ENCODE results near the gene PTX4.

PTX4 gene

DNA sequence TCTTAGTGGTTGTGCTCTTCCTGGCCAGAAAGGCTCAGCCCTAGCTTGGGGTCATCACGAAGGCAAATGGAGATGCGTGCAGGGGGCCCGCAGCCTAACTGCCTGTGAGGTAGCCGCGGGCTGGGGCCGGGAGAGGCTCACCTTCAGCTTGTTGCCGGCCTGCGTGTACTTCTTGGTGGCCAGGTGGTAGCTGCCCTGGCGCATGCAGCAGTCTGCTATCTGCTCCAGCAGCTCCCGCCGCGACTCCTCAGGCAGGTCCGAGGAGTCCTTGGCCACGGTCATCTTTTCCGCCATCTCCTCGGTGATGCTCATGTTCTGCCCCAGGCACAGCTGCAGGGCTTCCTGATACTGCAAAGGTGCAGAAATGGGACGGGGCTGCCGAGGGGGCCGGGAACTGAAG lies 31.7 kb upstream of the PTX4 start:
- H3K9ac ChIP-seq (ENCODE audit: low read depth, low read length) = no peak overlapping the region
- H3K4me1 ChIP-seq (ENCODE audit: control insufficient read depth, insufficient read depth, low read length) = no peaks in the 10 kb centered on the region
- H3K4me3 ChIP-seq (ENCODE audit: low read depth, low read length) = no peak overlapping the region
- H3K27me3 ChIP-seq (ENCODE audit: control insufficient read depth, insufficient read depth, low read length) = no peaks in the 10 kb centered on the region
- H3K36me3 ChIP-seq (ENCODE audit: control insufficient read depth, insufficient read depth, low read length) = no peaks in the 10 kb centered on the region
- no peak overlapping the region for H3K27ac ChIP-seq (ENCODE audit: low read depth, low read length)
- no peaks in the 10 kb centered on the region for H3K9me3 ChIP-seq (ENCODE audit: control insufficient read depth, insufficient read depth, low read length)

GRCh38 chr16:1519831-1520230 lies 31.1 kb upstream of the PTX4 start:
- no peaks in the 10 kb centered on the region for H3K9me3 ChIP-seq (ENCODE audit: control insufficient read depth, insufficient read depth, low read length)

DNA sequence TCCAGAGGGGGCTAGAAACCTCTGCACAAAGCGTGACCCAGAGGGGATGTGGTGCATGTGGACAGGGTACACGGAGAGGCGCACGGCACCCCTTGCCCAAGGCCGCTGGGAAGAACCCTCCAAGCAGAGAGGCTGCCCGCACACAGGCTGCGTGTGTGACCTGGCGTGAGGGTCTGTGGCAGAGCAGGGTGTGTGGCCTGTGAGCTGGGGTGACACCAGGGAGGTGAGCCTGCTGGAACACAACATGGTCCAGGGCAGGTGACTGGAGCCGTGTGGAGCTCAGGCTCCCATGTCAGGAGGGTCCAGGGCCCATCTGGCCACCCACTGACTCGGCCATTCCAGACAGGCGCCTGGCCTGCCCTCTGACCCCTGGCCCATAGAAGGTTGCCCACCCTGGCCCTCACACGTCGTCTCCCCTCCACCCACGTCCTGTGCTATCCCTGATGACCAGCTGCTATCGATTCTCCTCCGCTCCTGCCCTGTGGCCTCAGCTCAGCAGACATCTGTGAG lies 29.9 kb upstream of the PTX4 start:
- H3K36me3 ChIP-seq (ENCODE audit: control insufficient read depth, insufficient read depth, low read length) = no peaks in the 10 kb centered on the region
- H3K4me3 ChIP-seq (ENCODE audit: low read depth, low read length) = no peak overlapping the region
- H3K9me3 ChIP-seq (ENCODE audit: control insufficient read depth, insufficient read depth, low read length) = no peaks in the 10 kb centered on the region
- no peak overlapping the region for H3K27ac ChIP-seq (ENCODE audit: low read depth, low read length)
- no peak overlapping the region for H3K9ac ChIP-seq (ENCODE audit: low read depth, low read length)
- no peaks in the 10 kb centered on the region for H3K4me1 ChIP-seq (ENCODE audit: control insufficient read depth, insufficient read depth, low read length)
- no peaks in the 10 kb centered on the region for H3K27me3 ChIP-seq (ENCODE audit: control insufficient read depth, insufficient read depth, low read length)

More at GRCh38 chr16:1519831-1520230, 31.1 kb upstream of the PTX4 start:
- H3K4me1 ChIP-seq (ENCODE audit: control insufficient read depth, insufficient read depth, low read length) = no peaks in the 10 kb centered on the region
- H3K27me3 ChIP-seq (ENCODE audit: control insufficient read depth, insufficient read depth, low read length) = no peaks in the 10 kb centered on the region
- no peak overlapping the region for H3K27ac ChIP-seq (ENCODE audit: low read depth, low read length)
- H3K9ac ChIP-seq (ENCODE audit: low read depth, low read length) = no peak overlapping the region
- H3K4me3 ChIP-seq (ENCODE audit: low read depth, low read length) = no peak overlapping the region
- no peaks in the 10 kb centered on the region for H3K36me3 ChIP-seq (ENCODE audit: control insufficient read depth, insufficient read depth, low read length)

DNA sequence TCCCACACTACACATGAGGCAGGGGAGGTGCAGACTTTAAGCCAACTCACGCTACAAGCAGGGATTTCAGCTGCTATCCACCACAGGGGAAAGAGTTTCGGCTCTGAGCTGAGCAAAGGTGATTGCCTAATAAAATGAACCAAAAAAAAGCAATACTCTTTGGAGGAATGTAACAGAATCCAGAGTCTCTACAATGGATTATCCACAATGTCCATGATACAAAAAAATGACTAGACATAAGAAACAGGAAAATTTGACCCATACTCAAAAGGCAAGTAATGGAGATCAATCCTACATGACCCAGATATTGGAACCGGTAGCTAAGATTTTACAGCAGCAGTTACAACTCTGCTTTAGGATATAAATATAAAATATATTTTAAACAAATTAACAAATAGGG lies 25.8 kb upstream of the PTX4 start:
- no peak overlapping the region for H3K27ac ChIP-seq (ENCODE audit: low read depth, low read length)
- H3K36me3 ChIP-seq (ENCODE audit: control insufficient read depth, insufficient read depth, low read length) = peaks cover 11% of the 10 kb centered on the region
- H3K9me3 ChIP-seq (ENCODE audit: control insufficient read depth, insufficient read depth, low read length) = no peaks in the 10 kb centered on the region
- H3K4me3 ChIP-seq (ENCODE audit: low read depth, low read length) = no peak overlapping the region
- H3K9ac ChIP-seq (ENCODE audit: low read depth, low read length) = no peak overlapping the region
- no peaks in the 10 kb centered on the region for H3K27me3 ChIP-seq (ENCODE audit: control insufficient read depth, insufficient read depth, low read length)
- H3K4me1 ChIP-seq (ENCODE audit: control insufficient read depth, insufficient read depth, low read length) = no peaks in the 10 kb centered on the region

DNA sequence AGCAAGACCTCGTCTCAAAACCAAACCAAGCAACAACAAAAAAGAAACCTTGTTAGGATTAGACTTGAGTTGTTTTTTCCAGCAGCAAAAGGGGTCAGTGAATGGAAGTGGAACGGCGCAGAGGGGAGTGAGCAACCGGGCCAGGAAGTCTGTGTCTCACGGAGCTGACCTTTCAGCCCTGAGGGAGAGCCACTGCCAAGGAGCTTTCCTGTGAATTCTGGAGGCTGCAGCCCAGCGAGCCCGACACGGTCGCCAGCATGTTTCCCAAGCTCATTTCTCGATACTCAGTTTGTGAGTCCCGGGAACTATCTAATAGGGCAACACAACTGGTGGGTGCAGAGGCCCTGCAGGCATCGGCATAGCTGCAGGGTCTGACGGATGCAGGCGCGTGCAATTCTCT lies 24.0 kb upstream of the PTX4 start:
- no peak overlapping the region for H3K27ac ChIP-seq (ENCODE audit: low read depth, low read length)
- H3K36me3 ChIP-seq (ENCODE audit: control insufficient read depth, insufficient read depth, low read length) = peaks cover 24% of the 10 kb centered on the region

GRCh38 chr16:1511662-1512569 lies 23.2 kb upstream of the PTX4 start:
- Histone ChIP-seq H3K9ac (ENCODE audit: low read depth, low read length) (no peak overlapping the region), H3K27ac (ENCODE audit: low read depth, low read length) (no peak overlapping the region), H3K4me3 (ENCODE audit: low read depth, low read length) (no peak overlapping the region), H3K4me1 (ENCODE audit: control insufficient read depth, insufficient read depth, low read length) (no peaks in the 10 kb centered on the region), H3K27me3 (ENCODE audit: control insufficient read depth, insufficient read depth, low read length) (no peaks in the 10 kb centered on the region), H3K9me3 (ENCODE audit: control insufficient read depth, insufficient read depth, low read length) (no peaks in the 10 kb centered on the region), H3K36me3 (ENCODE audit: control insufficient read depth, insufficient read depth, low read length) (peaks cover 31% of the 10 kb centered on the region)

More for the DNA sequence above, 24.0 kb upstream of the PTX4 start:
- Histone ChIP-seq H3K4me3 (ENCODE audit: low read depth, low read length) (no peak overlapping the region), H3K27me3 (ENCODE audit: control insufficient read depth, insufficient read depth, low read length) (no peaks in the 10 kb centered on the region), H3K4me1 (ENCODE audit: control insufficient read depth, insufficient read depth, low read length) (no peaks in the 10 kb centered on the region), H3K9me3 (ENCODE audit: control insufficient read depth, insufficient read depth, low read length) (no peaks in the 10 kb centered on the region), H3K9ac (ENCODE audit: low read depth, low read length) (no peak overlapping the region)

- Histone ChIP-seq H3K27ac (ENCODE audit: low read depth, low read length) (no peak overlapping the region), H3K4me1 (ENCODE audit: control insufficient read depth, insufficient read depth, low read length) (no peaks in the 10 kb centered on the region), H3K27me3 (ENCODE audit: control insufficient read depth, insufficient read depth, low read length) (no peaks in the 10 kb centered on the region), H3K9me3 (ENCODE audit: control insufficient read depth, insufficient read depth, low read length) (no peaks in the 10 kb centered on the region), H3K36me3 (ENCODE audit: control insufficient read depth, insufficient read depth, low read length) (peaks cover 35% of the 10 kb centered on the region), H3K4me3 (ENCODE audit: low read depth, low read length) (no peak overlapping the region), H3K9ac (ENCODE audit: low read depth, low read length) (no peak overlapping the region)
Measured at GRCh38 chr16:1510941-1511351, 22.2 kb upstream of the PTX4 start.

DNA sequence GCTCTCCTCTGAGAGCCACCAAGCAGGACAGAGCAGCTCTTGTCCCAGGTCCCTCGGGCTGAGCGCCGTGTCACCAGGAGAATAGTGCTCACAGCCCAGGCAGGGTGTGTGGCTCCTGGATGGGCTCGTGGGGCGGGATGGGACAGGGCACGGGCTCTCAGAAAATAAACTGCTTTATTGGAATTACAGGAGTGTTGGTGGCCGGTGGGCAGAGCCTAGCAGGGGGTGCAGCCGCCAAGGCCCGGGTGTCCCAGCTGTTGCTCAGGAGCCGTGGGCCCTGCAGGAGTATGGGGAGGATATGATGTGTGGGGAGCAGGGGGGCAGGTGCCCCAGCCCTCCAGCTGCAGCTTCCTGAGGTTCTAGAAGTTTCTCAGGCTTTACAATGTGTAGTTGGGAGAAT lies 21.5 kb upstream of the PTX4 start:
- Histone ChIP-seq H3K27ac (ENCODE audit: low read depth, low read length) (no peak overlapping the region), H3K9me3 (ENCODE audit: control insufficient read depth, insufficient read depth, low read length) (no peaks in the 10 kb centered on the region), H3K36me3 (ENCODE audit: control insufficient read depth, insufficient read depth, low read length) (peaks cover 39% of the 10 kb centered on the region), H3K9ac (ENCODE audit: low read depth, low read length) (no peak overlapping the region), H3K4me1 (ENCODE audit: control insufficient read depth, insufficient read depth, low read length) (no peaks in the 10 kb centered on the region), H3K4me3 (ENCODE audit: low read depth, low read length) (no peak overlapping the region), H3K27me3 (ENCODE audit: control insufficient read depth, insufficient read depth, low read length) (no peaks in the 10 kb centered on the region)

- Histone ChIP-seq H3K27ac (ENCODE audit: low read depth, low read length) (no peak overlapping the region), H3K9ac (ENCODE audit: low read depth, low read length) (no peak overlapping the region), H3K4me3 (ENCODE audit: low read depth, low read length) (no peak overlapping the region), H3K9me3 (ENCODE audit: control insufficient read depth, insufficient read depth, low read length) (no peaks in the 10 kb centered on the region), H3K4me1 (ENCODE audit: control insufficient read depth, insufficient read depth, low read length) (no peaks in the 10 kb centered on the region), H3K27me3 (ENCODE audit: control insufficient read depth, insufficient read depth, low read length) (no peaks in the 10 kb centered on the region), H3K36me3 (ENCODE audit: control insufficient read depth, insufficient read depth, low read length) (peaks cover 39% of the 10 kb centered on the region)
Measured at GRCh38 chr16:1509307-1510221, 20.8 kb upstream of the PTX4 start.

DNA sequence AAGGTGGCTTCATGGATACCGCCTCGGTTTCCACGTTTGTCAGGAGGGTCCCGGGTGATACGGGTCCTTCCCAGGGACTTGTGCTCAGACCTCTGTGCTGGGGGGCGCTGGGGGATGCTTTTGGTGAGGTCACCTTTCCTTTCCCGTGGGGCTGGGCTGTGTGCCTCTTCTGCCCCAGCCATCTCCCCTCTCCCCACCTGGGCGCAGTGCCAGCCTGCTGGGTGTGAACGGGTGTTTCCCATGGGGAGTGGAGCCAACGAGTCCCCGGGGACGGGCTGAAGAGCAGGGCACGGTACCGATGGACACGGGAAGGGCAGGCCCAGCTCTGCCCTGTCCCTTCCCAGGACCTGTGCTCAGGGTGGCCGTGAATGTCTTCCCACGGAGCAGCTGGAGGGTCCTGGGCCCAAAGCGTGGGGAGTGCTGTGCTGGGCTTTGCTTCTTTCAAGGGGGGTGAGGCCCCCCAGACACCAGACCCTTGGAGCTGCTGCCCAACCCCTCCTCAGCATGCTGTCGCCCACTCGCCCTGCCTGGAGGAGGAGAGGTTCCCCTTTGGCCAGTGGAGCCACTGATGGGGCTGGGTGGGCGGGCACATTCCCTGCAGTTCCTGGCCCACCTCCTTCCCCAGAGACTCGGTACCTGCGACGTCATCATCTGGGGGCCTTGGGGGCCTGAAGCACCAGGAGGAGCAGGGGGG lies 19.9 kb upstream of the PTX4 start:
- H3K4me1 ChIP-seq (ENCODE audit: control insufficient read depth, insufficient read depth, low read length) = no peaks in the 10 kb centered on the region
- H3K9me3 ChIP-seq (ENCODE audit: control insufficient read depth, insufficient read depth, low read length) = no peaks in the 10 kb centered on the region
- H3K27ac ChIP-seq (ENCODE audit: low read depth, low read length) = no peak overlapping the region
- H3K4me3 ChIP-seq (ENCODE audit: low read depth, low read length) = no peak overlapping the region
- no peaks in the 10 kb centered on the region for H3K27me3 ChIP-seq (ENCODE audit: control insufficient read depth, insufficient read depth, low read length)
- peaks cover 39% of the 10 kb centered on the region for H3K36me3 ChIP-seq (ENCODE audit: control insufficient read depth, insufficient read depth, low read length)
- no peak overlapping the region for H3K9ac ChIP-seq (ENCODE audit: low read depth, low read length)

Measured in HUES48 (cell line).